ENCODE results near the gene ORMDL2.

Gene ORMDL2

GRCh38 chr12:55817345-55818139 is at the start of gene ORMDL2, which contains the start of gene SARNP:
ORMDL2 (plus strand) TSS chr12:55818041; CDS start chr12:55819000, 959 bp downstream.
SARNP (minus strand) TSS chr12:55817724; CDS start chr12:55817701, 23 bp downstream.
- DNase-seq: peak; percentile 99

GRCh38 chr12:55771736-55772135 is 46.1 kb upstream of the ORMDL2 start:
- DNase-seq: no peak

GRCh38 chr12:55777856-55778255 is 40.0 kb upstream of the ORMDL2 start:
- no peak for DNase-seq

GRCh38 chr12:55780685-55781084 is 37.2 kb upstream of the ORMDL2 start:
- DNase-seq: peak; percentile 1

GRCh38 chr12:55788546-55788945 is 29.3 kb upstream of the ORMDL2 start:
- no peak for DNase-seq

- no peak for DNase-seq
Observed at GRCh38 chr12:55789171-55789570, 28.7 kb upstream of the ORMDL2 start.

GRCh38 chr12:55789893-55790292 is 27.9 kb upstream of the ORMDL2 start:
- no peak for DNase-seq

GRCh38 chr12:55795950-55796349 is 21.9 kb upstream of the ORMDL2 start:
- no peak for DNase-seq

- peak; percentile 34 for DNase-seq
Observed at GRCh38 chr12:55797068-55797467, 20.8 kb upstream of the ORMDL2 start.

GRCh38 chr12:55797550-55797949 is 20.3 kb upstream of the ORMDL2 start:
- DNase-seq: no peak

GRCh38 chr12:55806982-55807381 is 10.9 kb upstream of the ORMDL2 start:
- DNase-seq: no peak

- DNase-seq: no peak
Observed at GRCh38 chr12:55809274-55809673, 8.6 kb upstream of the ORMDL2 start.

GRCh38 chr12:55812088-55812487 is 5.8 kb upstream of the ORMDL2 start:
- no peak for DNase-seq

GRCh38 chr12:55814257-55814656 is 3.6 kb upstream of the ORMDL2 start:
- DNase-seq: no peak

- no peak for DNase-seq
Observed at GRCh38 chr12:55815473-55815872, 2.4 kb upstream of the ORMDL2 start.

- no peak for DNase-seq
Observed at GRCh38 chr12:55816881-55817344, 928 bp upstream of the ORMDL2 start.

GRCh38 chr12:55818140-55818728 is 393 bp downstream of the ORMDL2 start:
- DNase-seq: no peak

- no peak for DNase-seq
Observed at GRCh38 chr12:55818886-55819285, 1.0 kb downstream of the ORMDL2 start.

GRCh38 chr12:55820679-55821078 is 2.8 kb downstream of the ORMDL2 start:
- DNase-seq: no peak

- no peak for DNase-seq
Observed at GRCh38 chr12:55822228-55822627, 4.4 kb downstream of the ORMDL2 start.

- DNase-seq: no peak
Observed at GRCh38 chr12:55823419-55823818, 5.6 kb downstream of the ORMDL2 start.

GRCh38 chr12:55824726-55825125 is 6.9 kb downstream of the ORMDL2 start:
- no peak for DNase-seq

- DNase-seq: no peak
Observed at GRCh38 chr12:55827806-55828205, 10.0 kb downstream of the ORMDL2 start.

GRCh38 chr12:55828357-55828756 is 10.5 kb downstream of the ORMDL2 start:
- no peak for DNase-seq
